ENCODE data around the gene SLC16A12.

DNA sequence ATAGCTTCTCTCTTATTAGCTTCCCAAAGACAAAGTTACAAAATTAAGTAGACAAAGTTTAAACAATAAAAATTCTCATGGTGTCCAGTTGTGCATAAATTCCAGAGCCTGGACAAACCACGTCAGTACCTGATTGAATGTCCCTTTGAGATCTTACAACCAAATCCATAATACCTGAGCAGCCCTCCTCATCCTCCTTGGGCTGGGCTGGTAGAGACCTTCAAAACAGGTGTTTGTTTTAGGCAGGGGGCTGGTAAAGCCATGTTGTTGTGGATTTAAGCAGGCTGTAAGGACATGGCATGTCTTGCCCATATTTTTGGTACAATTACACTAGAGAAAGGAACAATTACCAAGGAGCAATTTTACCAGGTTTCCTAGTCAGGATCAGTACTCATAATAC is 118.9 kb downstream of the SLC16A12 start:
- TF ChIP-seq CTCF (IDR thresholded peaks at IDR 0.05; ENCODE audit: poor library complexity) (no peak), EZH2 (IDR thresholded peaks at IDR 0.05; ENCODE audit: borderline replicate concordance) (no peak), EZH2phosphoT487 (IDR thresholded peaks at IDR 0.05; ENCODE audit: low read depth, severe bottlenecking, unreplicated experiment) (no peak)

All from hepatocyte (in vitro differentiated cells).